HG02943 (cell line): Measurements from ENCODE around the gene MRGPRD.
"Not testable (repeated sequence)": the region's sequence is repeated elsewhere in the genome, so short reads cannot be mapped to it uniquely, and the experiment has no call there.

Experiments used
- ATAC-seq: cut with Tn5 transposase; IDR thresholded peaks from one replicate; pipeline ENCODE4 v1.9.1; 2021; ENCODE audit warnings: mild to moderate bottlenecking, low read depth, moderate library complexity; ENCODE audit not compliant: unreplicated experiment

Gene MRGPRD

GRCh38 chr11:68994894-68995285 is 14.1 kb upstream of the MRGPRD start:
- no peak for ATAC-seq

GRCh38 chr11:68994161-68994893 is 13.5 kb upstream of the MRGPRD start:
- ATAC-seq, result no peak

GRCh38 chr11:68993546-68993945 is 12.8 kb upstream of the MRGPRD start:
- no peak for ATAC-seq

- no peak for ATAC-seq
Measured at GRCh38 chr11:68992743-68993255, 12.0 kb upstream of the MRGPRD start.

- no peak for ATAC-seq
Measured at GRCh38 chr11:68990995-68991780, 10.4 kb upstream of the MRGPRD start.

- ATAC-seq, result no peak
Measured at GRCh38 chr11:68989936-68990606, 9.3 kb upstream of the MRGPRD start.

GRCh38 chr11:68988491-68988890 is 7.7 kb upstream of the MRGPRD start:
- no peak for ATAC-seq

GRCh38 chr11:68987211-68987610 is 6.4 kb upstream of the MRGPRD start:
- no peak for ATAC-seq

- no peak for ATAC-seq
Measured at GRCh38 chr11:68983801-68984200, 3.0 kb upstream of the MRGPRD start.

- ATAC-seq, result no peak
Measured at GRCh38 chr11:68982134-68982533, 1.3 kb upstream of the MRGPRD start.

- no peak for ATAC-seq
Measured at GRCh38 chr11:68979931-68980775, 633 bp downstream of the MRGPRD start.

- ATAC-seq, result no peak
Measured at GRCh38 chr11:68978931-68979594, 1.7 kb downstream of the MRGPRD start.

GRCh38 chr11:68978626-68978930 is 2.2 kb downstream of the MRGPRD start:
- no peak for ATAC-seq

GRCh38 chr11:68977781-68978625 is 2.8 kb downstream of the MRGPRD start:
- no peak for ATAC-seq

- ATAC-seq, result no peak
Measured at GRCh38 chr11:68976563-68976962, 4.2 kb downstream of the MRGPRD start.

- ATAC-seq, result no peak
Measured at GRCh38 chr11:68976095-68976494, 4.7 kb downstream of the MRGPRD start.

- no peak for ATAC-seq
Measured at GRCh38 chr11:68974421-68975194, 6.2 kb downstream of the MRGPRD start.

GRCh38 chr11:68973706-68974105 is 7.1 kb downstream of the MRGPRD start:
- ATAC-seq, result not testable (repeated sequence)
